ENCODE measurements around the gene ZNF778.

ZNF778 gene

GRCh38 chr16:89194340-89195311, 22.9 kb upstream of the ZNF778 start:
- no peak for DNase-seq (ENCODE audit: low read depth)

- DNase-seq (ENCODE audit: low read depth): no peak
These were observed 21.9 kb upstream of the ZNF778 start for GRCh38 chr16:89195521-89196171.

GRCh38 chr16:89197033-89197632, 20.4 kb upstream of the ZNF778 start:
- no peak for DNase-seq (ENCODE audit: low read depth)

- no peak for DNase-seq (ENCODE audit: low read depth)
These were observed 19.7 kb upstream of the ZNF778 start for GRCh38 chr16:89197633-89198416.

DNA sequence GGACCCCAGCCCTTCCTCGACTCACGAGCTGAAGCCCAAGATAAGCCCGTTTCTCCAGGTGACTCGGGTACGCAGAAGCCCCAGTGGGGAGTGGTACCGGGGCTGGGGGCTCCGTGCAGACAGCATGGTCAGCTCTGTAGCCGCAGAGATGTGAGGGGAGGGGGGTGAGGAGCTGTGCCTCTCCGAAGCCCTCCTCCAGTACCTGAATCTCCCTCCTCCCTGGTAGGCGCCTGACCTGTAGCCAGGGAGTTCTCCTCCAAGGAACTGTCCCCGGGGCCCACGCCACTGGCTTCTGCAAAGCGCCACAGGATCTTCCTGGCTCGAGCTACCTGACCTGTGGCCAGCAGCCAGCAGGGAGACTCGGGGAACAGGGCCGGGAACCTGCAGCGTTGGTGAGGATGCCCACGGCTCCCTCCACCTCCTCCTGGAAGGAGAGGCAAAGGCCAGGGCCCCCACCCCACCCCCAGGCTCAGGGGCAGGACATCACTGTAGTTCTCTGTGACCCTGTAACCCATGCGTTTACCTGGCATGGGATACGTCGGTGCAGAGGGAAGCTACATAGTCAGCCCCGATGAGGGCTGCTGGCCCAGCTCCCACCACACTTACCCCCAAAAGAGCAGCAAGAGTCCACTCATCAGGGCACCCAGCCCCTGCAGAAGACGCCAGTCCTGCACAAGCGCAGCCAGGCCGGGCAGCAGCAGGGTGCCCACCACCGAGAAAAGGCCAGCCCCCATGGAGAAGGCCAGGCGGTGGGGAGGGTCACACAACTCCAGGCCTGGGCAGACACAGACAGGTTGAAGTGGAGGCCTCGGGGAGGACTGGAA, 18.9 kb upstream of the ZNF778 start:
- DNase-seq (ENCODE audit: low read depth): no peak

GRCh38 chr16:89199241-89200123, 18.0 kb upstream of the ZNF778 start:
- DNase-seq (ENCODE audit: low read depth): no peak

DNA sequence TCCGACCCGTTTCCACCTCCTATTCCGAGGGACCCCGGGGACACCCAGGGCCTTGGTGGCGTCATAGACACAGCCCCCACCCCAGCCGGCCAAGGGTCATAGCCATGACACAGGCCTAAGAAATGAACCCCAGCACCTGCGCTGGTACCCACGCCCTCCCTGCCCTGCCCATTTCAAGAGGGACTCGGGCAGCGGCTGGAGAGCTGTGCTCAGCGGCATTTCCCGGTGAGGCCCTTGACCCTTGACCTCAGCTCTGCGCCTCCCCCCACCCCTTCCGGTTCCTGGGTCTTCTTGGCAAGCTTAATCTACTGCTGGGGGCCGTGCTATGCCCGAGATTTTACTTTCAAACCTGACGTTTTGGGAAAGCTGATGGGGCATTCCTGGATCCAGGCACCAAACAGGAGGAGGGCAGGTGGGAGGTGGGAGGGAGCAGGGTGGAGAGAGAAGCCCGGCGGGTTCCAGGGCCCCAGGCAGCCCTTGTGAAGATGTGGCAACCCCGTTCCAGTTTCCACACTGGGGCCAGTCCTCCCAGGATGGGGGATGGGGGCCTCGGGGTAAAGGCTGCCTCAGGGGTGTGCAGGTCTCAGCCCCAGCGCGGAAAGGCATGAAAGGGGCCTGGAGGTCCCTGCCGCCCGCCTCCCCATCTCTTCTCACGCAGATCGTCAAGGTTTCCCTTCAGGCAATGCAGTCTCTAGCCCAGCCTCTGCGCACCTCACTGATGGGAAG, 17.2 kb upstream of the ZNF778 start, which contains the start of gene SLC22A31:
SLC22A31 (minus strand) TSS at position 414 of the 726 bp plus-strand sequence; CDS start at position 378, 36 bp downstream.
- no peak for DNase-seq (ENCODE audit: low read depth)

GRCh38 chr16:89200850-89201411, 16.6 kb upstream of the ZNF778 start:
- DNase-seq (ENCODE audit: low read depth): no peak

DNA sequence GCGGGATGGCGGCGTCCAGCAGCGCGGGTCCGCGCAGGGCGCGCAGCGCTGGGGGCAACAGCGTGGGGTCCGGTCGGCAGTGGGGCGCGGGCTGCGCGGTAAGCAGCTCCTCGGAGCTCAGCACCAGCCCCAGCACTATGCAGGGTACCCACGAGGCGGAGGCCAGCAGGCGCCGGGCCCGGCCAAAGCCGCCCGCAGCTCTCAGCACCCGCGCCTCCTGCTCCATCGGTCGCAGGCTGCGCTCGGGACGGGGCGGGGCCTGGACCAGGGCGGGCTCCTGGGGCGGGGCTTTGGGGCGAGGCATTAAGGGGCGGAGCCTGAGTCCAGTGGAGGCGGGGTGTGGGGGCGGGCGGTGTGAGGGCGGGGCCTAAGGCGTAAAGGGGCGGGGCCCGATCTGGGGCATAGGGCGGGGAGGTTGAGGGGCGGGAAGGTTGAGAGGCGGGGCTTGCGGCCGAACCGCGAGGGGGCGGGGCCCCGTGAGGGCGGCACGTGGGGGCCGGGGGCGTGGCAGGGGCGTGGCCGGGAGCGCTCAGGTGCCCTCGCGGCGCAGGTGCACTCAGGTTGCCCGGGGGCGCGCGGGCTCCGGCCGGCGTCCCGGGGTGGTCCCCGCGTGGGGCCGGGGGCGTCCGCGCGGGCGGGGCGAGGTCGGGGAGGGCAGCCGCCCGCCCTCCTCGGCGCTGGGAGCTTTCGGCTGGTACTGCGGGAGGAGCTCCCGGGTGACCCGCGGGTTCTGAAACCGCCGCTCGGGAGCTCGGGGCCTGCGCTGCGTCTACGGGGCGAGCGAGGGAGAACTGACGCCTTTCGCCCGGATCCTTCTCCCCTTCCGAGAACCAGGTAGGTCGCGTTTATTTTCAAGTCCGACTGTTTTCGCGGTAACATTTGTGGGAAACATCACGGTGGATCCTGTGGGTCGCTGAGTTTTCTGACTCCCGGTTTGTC, 15.8 kb upstream of the ZNF778 start:
- DNase-seq (ENCODE audit: low read depth): no peak

DNA sequence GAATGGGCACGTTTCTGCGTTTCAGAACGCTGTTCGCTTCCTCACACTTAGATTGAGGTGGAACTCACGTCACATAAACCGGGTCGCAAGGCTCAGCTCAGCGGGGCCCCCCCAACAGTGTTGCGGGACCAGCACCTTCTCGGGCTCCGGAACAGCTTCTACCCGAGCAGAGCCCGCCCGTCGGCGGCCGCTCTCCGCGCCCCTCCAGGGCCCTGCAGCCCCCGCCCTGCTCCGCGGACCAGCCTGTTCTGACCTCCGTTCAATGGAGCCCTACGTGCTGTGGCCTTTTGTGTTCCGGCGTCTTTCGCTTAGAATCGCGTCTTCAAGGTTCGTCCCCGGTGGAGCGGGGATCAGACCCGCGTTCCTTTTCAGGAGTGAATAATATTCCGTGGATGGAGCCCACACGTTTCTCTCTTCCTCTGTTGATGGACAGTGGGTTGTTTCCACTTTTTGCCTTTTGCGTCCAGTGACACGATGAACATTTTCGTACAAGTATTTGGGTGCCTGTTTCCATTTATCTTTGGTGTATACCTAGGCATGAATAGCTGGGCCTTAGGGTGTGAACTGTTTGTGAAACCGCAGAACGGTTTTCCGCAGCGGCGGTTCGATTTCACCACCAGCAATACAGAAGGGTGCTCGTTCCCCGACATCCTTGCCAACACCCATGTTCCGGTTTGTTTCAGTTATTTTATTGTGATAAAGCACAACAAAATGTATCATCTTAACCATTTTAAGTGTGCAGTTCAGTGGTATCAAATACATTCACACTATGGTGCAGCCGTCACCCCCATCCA, 14.9 kb upstream of the ZNF778 start:
- DNase-seq (ENCODE audit: low read depth): no peak

GRCh38 chr16:89207993-89208392, 9.5 kb upstream of the ZNF778 start:
- DNase-seq (ENCODE audit: low read depth): no peak

GRCh38 chr16:89209522-89210044, 7.9 kb upstream of the ZNF778 start:
- DNase-seq (ENCODE audit: low read depth): no peak

DNA sequence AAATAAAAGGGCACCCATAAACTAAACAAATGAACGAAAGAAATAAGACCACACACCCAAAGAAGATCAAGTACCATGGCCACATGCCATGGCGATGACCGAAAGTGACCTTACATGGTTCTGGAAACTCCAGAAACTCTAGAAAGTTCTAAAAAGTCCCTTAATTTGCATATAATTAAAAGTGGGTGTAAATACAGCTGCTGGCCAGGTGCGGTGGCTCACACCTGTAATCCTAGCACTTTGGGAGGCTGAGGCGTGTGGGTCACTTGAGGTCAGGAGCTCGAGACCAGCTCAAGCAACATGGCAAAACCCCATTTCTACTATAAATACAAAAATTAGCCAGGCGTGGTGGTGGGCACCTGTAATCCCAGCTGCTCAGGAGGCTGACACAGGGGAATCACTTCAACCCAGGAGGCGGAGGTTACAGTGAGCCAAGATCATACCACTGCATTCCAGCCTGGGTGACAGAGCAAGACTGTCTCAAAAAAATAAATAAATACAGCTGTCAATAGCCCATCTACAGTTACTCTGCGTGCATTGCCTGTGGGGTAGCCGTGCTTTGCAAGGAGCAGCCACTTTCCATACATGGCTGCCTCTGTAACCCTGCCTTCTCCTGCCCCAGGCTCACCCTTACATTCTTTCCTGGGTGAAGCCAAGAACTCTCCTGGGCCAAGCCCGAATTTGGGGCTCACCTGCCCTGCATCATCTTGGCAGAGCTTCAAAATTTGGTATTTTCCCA, 7.2 kb upstream of the ZNF778 start:
- DNase-seq (ENCODE audit: low read depth): no peak

DNA sequence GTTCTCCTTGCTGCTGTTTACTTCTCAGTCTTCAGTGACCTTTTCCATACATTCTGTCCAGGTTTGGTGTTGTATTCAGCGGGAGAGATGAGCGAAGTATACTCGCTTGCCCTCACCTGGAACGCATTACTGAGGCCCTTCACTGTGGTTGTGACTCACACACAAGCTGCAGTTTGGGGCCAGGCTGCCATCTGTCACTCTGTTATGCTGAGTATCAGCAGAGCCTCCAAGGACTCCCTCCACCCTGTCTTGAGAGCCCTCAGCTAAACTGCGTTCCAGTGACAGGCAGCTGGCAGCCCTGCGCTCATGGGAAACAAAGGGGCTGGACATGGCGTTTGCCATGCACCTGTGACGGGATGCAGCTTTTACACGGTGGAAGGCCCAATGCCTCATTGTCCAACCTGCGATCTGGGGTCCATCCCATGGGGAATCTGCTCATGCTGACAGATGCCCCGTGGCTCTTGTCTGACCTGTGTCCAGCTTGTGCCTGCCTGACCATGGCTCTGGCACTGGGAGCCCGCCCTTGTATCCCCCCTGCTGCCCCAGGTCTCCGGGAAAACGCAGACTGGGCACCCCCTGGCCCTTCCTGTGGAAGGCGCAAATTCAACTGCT, 6.5 kb upstream of the ZNF778 start:
- no peak for DNase-seq (ENCODE audit: low read depth)

GRCh38 chr16:89216315-89217137, 977 bp upstream of the ZNF778 start:
- DNase-seq (ENCODE audit: low read depth): peak; percentile 20
